Peyer's patch (tissue), 4 donors: Measurements from ENCODE around the gene FAM222A. TPM values are rescaled to one million over a fixed set of nuclear protein-coding genes. Genes with fewer than 3 reads are reported as not detected.

ENCODE experiments used
- DNase-seq, 3 donors: peaks; one replicate each; pipeline ENCODE4 v3.0.0-alpha.2; 2017 to 2019
- H3K27ac ChIP-seq, 4 donors: fragments of 200-600 bp; sonication (generic); one replicate each; pipeline ENCODE4 v1.5.1; 2016 to 2019
- H3K27me3 ChIP-seq, 2 donors: fragments of 200-600 bp; sonication (generic); one replicate each; pipeline ENCODE4 v1.5.1; 2019
- H3K36me3 ChIP-seq, 3 donors: fragments of 200-600 bp; sonication (generic); one replicate each; pipeline ENCODE4 v1.5.1; 2016 to 2019
- H3K4me1 ChIP-seq, 4 donors: fragments of 200-600 bp; sonication (generic); one replicate each; pipeline ENCODE4 v1.5.1; 2016 to 2019
- H3K4me3 ChIP-seq, 4 donors: fragments of 200-600 bp; sonication (generic); 1 replicate in 3 of 4; 2 replicates in 1 of 4; pipeline ENCODE4 v1.5.1; 2016 to 2019; ENCODE audit warnings: mild to moderate bottlenecking in 1 of 4
- H3K9me3 ChIP-seq, 4 donors: fragments of 200-600 bp; sonication (generic); one replicate each; pipeline ENCODE4 v1.5.1; 2016 to 2019; ENCODE audit warnings: mild to moderate bottlenecking in 1 of 4
- POLR2A ChIP-seq, 2 donors: fragments of 450-650 bp; IDR thresholded peaks; one replicate each; pipeline ENCODE4 v1.5.1; 2017; ENCODE audit warnings: antibody characterized with exemption in 2 of 2, mild to moderate bottlenecking in 2 of 2, moderate library complexity in 2 of 2
- total RNA-seq, 4 donors: library from RNA; depleted of rRNA; stranded (reverse); fragments of >200 nt; gene quantifications; one replicate each; pipeline ENCODE4 v1.1.0, GENCODE V29; 2016
- TF ChIP-seq, protein P1 (sequence below), 6 experiments: fragments of 450-650 bp in 4 of 6; fragments of 200-600 bp in 2 of 6; sonication (generic) in 1 of 6; IDR thresholded peaks; one replicate each; pipeline ENCODE4 v1.5.1; 2017 to 2019; ENCODE audit warnings: antibody characterized with exemption in 6 of 6, mild to moderate bottlenecking in 3 of 6, moderate library complexity in 1 of 6

The FAM222A gene
- total RNA-seq: 10 to 100 TPM in 1 of 4 donors, 1 to 10 TPM in 3; 3.9 to 26.1 (median 7.0) TPM

DNA sequence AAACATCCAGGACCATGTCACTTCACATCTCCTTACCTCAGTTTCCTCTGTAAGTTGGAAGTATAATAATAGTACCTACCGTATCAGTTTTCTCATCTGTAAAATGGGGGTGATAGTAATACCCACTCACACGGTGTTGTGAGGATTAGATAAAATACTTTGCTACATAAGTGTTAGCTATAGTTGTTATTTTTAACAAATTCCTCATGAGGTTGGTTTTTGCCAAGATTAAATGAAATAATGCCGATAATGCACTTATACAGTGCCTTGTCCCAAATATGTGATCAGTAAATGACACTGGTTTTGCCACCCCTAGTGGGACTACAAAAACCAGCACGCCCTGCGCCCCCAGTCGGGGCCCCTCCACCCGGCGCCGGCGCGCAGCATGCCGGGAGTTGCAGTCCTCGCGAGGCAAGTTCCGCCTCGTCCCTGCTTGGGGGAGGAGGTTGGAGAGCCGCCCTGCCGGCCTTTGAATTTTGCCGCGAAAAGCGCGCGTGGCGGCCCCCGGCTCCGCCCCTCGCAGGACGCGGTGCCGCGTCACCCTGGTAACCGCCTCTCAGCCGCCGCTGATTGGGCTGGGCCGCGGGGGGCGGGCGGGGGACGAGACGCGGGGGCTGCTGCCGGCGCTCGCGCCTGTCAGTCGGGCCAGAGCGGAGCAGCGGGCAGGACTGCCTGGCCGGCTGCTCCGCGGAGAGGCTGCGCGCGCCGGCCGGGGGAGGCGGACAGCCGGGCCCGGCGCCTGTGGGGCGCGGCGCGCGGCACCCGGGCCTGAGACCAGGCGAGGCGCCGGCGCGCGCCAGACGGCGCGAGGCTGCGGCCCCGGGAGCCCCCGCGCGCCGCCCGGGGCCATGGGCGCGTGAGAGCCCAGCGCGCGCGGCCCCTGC, at the start of gene FAM222A:
TSS of gene FAM222A (plus strand) at position 639 of the 884 bp plus-strand sequence. CDS start 30,322 bp downstream, outside the sequence.
- H3K36me3 ChIP-seq: no peaks in the 10 kb centered on the region
- TF ChIP-seq, protein P1, sequence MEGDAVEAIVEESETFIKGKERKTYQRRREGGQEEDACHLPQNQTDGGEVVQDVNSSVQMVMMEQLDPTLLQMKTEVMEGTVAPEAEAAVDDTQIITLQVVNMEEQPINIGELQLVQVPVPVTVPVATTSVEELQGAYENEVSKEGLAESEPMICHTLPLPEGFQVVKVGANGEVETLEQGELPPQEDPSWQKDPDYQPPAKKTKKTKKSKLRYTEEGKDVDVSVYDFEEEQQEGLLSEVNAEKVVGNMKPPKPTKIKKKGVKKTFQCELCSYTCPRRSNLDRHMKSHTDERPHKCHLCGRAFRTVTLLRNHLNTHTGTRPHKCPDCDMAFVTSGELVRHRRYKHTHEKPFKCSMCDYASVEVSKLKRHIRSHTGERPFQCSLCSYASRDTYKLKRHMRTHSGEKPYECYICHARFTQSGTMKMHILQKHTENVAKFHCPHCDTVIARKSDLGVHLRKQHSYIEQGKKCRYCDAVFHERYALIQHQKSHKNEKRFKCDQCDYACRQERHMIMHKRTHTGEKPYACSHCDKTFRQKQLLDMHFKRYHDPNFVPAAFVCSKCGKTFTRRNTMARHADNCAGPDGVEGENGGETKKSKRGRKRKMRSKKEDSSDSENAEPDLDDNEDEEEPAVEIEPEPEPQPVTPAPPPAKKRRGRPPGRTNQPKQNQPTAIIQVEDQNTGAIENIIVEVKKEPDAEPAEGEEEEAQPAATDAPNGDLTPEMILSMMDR (IDR thresholded peaks at IDR 0.05): peak in 5 of 6 experiments; percentile 20 to 32 (median 27)
- TF ChIP-seq POLR2A (IDR thresholded peaks at IDR 0.05): peak; percentile 43 to 60
- peaks cover 0 to 23% (median 10%) of the 10 kb centered on the region in 4 donors for H3K4me1 ChIP-seq
- peak within 1 kb of the TSS; percentile 33 to 84 (median 72) for H3K27ac ChIP-seq
- no peaks in the 10 kb centered on the region for H3K9me3 ChIP-seq
- no peaks in the 10 kb centered on the region for H3K27me3 ChIP-seq
- DNase-seq: peak; percentile 94 to 98 (median 98)
- H3K4me3 ChIP-seq: peak within 1 kb of the TSS; percentile 67 to 89 (median 72)

- H3K27ac ChIP-seq: no peak overlapping the region
- TF ChIP-seq POLR2A (IDR thresholded peaks at IDR 0.05): no peak
- TF ChIP-seq, protein P1 (IDR thresholded peaks at IDR 0.05): no peak
Observed at GRCh38 chr12:109664402-109664801, 49.2 kb upstream of the FAM222A start.

GRCh38 chr12:109666068-109666467, 47.6 kb upstream of the FAM222A start:
- H3K9me3 ChIP-seq: no peaks in the 10 kb centered on the region
- no peak for DNase-seq
- TF ChIP-seq, protein P1 (IDR thresholded peaks at IDR 0.05): no peak
- no peak for TF ChIP-seq POLR2A (IDR thresholded peaks at IDR 0.05)
- no peaks in the 10 kb centered on the region for H3K36me3 ChIP-seq
- H3K27ac ChIP-seq: no peak overlapping the region
- H3K27me3 ChIP-seq: no peaks in the 10 kb centered on the region
- no peak overlapping the region for H3K4me3 ChIP-seq
- H3K4me1 ChIP-seq: no peaks in the 10 kb centered on the region

More at GRCh38 chr12:109664402-109664801, 49.2 kb upstream of the FAM222A start:
- no peaks in the 10 kb centered on the region for H3K4me1 ChIP-seq
- no peak for DNase-seq
- no peaks in the 10 kb centered on the region for H3K36me3 ChIP-seq
- H3K9me3 ChIP-seq: no peaks in the 10 kb centered on the region
- no peaks in the 10 kb centered on the region for H3K27me3 ChIP-seq
- no peak overlapping the region for H3K4me3 ChIP-seq

- Histone ChIP-seq H3K27ac (no peak overlapping the region), H3K4me3 (no peak overlapping the region), H3K27me3 (no peaks in the 10 kb centered on the region), H3K36me3 (no peaks in the 10 kb centered on the region), H3K9me3 (no peaks in the 10 kb centered on the region), H3K4me1 (no peaks in the 10 kb centered on the region)
- no peak for TF ChIP-seq POLR2A (IDR thresholded peaks at IDR 0.05)
- TF ChIP-seq, protein P1 (IDR thresholded peaks at IDR 0.05): no peak
- no peak for DNase-seq
Observed at GRCh38 chr12:109670731-109671130, 42.9 kb upstream of the FAM222A start.

GRCh38 chr12:109671502-109671901, 42.1 kb upstream of the FAM222A start:
- TF ChIP-seq POLR2A (IDR thresholded peaks at IDR 0.05): no peak
- TF ChIP-seq, protein P1 (IDR thresholded peaks at IDR 0.05): no peak
- H3K9me3 ChIP-seq: no peaks in the 10 kb centered on the region
- no peak for DNase-seq
- H3K27ac ChIP-seq: no peak overlapping the region
- no peaks in the 10 kb centered on the region for H3K36me3 ChIP-seq
- H3K4me1 ChIP-seq: no peaks in the 10 kb centered on the region
- no peak overlapping the region for H3K4me3 ChIP-seq
- no peaks in the 10 kb centered on the region for H3K27me3 ChIP-seq
